Activated CD4-positive, alpha-beta T cell treated with anti-CD3 and anti-CD28 coated beads, Interleukin-2, Interleukin-4, amounts not matched to agents 100 ng/mL and 50 ng/mL, durations not matched to agents 16 hours and 8 hours (primary cell): Measurements from ENCODE around the gene BARHL1.

ENCODE experiments used
- DNase-seq: peaks from one replicate; pipeline ENCODE4 v3.0.0-alpha.2; 2020; ENCODE audit warnings: low spot score

BARHL1 gene

GRCh38 chr9:132615774-132616173 lies 33.4 kb downstream of the BARHL1 start:
- no peak for DNase-seq

DNA sequence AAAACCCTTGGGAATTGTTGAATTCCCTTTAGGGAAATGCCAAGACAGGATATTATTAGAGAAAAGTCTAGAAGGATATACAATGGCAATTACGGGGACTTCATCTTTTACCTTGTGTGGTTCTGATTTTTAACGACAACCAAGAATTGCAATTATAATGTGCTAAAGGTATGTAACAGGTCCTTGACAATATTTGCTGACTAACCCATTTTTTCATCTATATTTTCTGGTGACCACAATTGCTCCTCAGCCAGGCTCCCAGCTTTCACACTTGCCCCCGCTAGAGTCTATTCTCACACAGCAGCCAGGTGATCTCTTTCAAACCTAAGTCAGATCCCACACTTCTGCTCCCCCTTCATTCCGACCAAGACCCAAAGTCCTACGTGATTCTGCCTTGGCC lies 34.3 kb downstream of the BARHL1 start:
- DNase-seq = no peak

DNA sequence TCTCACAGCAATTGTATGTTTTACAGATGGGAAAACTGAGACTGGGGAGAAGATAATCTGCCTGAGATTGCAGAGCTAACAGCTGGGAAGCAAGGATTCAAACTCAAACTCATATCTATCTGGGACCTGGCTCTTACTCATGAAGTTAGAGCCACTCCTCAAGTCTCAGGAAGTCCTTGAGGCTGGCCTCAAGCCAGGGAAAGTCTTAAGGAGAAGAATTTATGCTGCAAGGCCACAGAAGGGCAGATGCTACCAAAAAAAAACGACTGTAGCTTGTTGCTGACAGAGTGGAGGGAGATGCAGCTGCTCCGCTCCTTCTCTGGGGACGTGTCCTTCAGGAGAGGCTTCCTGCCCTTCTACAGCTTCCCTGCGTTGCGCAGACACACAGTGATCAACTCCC lies 39.8 kb downstream of the BARHL1 start:
- no peak for DNase-seq

- no peak for DNase-seq
Observed at GRCh38 chr9:132626285-132626684, 43.9 kb downstream of the BARHL1 start.

GRCh38 chr9:132627106-132627505 lies 44.7 kb downstream of the BARHL1 start:
- no peak for DNase-seq

- no peak for DNase-seq
Observed at GRCh38 chr9:132627594-132627993, 45.2 kb downstream of the BARHL1 start.

DNA sequence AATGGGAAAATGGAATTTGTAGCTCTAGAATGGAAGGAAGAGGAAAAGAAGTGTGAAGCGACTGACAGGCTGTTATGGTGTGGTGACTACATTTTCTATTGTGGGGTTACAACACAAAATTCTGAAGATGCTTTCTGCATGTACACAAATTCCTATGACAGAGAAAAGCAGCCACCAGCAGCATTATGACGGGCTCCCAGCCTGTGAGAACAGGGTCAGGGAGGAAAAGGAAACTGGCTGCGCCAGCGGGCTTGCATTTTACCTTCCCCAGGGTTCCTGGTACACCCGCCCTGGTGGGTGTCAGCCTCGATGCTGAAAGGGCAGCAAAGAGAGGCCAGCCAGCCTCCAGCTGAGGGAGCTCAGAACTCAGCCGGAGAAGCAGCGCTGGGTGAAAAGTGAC lies 46.3 kb downstream of the BARHL1 start:
- DNase-seq = no peak

GRCh38 chr9:132630116-132630515 lies 47.7 kb downstream of the BARHL1 start:
- no peak for DNase-seq

GRCh38 chr9:132630811-132631210 lies 48.4 kb downstream of the BARHL1 start:
- DNase-seq = no peak

GRCh38 chr9:132631280-132631679 lies 48.9 kb downstream of the BARHL1 start:
- DNase-seq = no peak

DNA sequence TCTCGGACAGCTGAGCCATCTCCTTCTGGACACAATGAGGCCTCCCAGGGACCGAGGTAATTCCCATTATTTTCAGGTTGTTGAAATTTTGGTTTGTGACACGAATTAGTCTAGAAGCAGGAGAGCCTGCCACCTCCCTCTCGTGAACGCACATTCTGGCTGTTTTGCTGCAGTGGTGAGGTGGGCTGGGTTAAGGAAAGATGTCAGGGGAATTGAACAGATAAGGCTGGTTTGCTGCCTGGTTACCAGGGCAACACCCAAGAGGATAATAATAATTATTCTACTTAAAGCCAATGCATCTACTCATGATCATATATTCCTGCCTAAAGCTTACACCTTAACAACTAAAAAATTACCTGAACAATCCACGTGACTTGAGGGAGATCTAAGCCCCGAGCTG lies 49.3 kb downstream of the BARHL1 start:
- no peak for DNase-seq

GRCh38 chr9:132632413-132633129 lies 50.2 kb downstream of the BARHL1 start:
- DNase-seq = no peak

DNA sequence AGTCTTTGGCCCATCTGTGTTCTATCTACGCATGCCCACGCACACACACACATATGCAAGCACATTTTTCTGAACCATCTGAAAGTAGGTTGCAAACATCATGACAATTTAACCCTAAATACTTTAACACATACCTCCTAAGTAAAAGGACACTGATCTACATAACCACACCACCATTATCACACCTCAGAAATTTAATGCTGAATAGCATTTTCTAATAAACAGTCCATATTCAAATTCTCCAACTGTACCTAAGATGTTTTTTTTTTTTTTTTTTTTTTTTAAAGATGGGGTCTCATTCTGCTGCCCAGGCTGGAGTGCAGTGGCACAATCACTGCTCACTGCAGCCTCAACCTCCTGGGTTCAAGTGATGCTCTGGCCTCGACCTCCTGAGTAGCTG lies 51.9 kb downstream of the BARHL1 start:
- DNase-seq = no peak

DNA sequence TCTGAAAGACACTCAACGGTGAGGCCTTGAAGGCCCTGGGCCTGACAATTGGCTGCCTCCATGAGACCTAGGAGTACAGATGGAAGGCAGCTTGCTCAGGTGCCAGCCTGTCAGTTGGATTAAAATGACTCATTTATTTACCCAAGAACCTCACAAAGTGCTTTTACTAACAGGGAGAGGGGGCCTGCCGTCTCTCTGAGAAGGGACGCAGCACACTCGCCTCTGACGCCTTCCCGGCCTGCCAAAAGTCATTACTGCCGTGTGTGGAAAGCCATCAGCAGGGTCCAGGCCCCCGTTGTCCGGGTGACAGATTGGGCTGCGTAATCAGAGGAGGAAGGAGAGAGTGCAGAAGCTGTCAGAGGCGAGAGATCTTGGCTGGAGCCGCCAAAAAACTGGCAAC lies 54.9 kb downstream of the BARHL1 start:
- no peak for DNase-seq

GRCh38 chr9:132637801-132638200 lies 55.4 kb downstream of the BARHL1 start:
- DNase-seq = no peak

DNA sequence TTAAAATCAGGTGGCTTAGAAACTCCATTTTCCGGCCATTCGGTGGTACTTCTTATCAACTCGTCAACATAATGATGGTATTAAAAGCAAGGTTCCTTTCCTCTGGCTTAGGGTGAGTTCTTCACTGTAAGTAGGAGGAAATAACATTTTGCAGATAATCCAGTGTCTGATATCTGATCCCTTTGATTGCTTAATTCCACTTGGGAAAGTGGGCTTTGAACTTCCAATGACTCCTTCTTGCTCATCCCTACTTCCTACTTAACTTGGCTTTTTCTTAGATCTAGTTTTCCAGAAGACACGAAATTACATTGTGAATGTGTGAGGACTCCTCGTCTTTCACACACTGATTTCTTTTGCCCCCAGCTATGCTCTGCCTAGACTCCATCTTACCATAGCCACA lies 55.8 kb downstream of the BARHL1 start:
- no peak for DNase-seq

GRCh38 chr9:132639322-132639721 lies 56.9 kb downstream of the BARHL1 start:
- DNase-seq = no peak
